HEK293T (cell line): ENCODE measurements around the gene ULK3.

Experiments
- CTCF ChIA-PET: fragments of 350-600 bp; formaldehyde crosslinking; extraction: SDS; loops from one replicate; lab custom pipeline; 2021; ENCODE audit warnings: antibody characterized with exemption, inconsistent platforms; lab: Yijun Ruan, JAX
- POLR2A ChIA-PET: fragments of 350-600 bp; formaldehyde crosslinking; extraction: SDS; loops from one replicate; lab custom pipeline; 2020; ENCODE audit warnings: antibody characterized with exemption, inconsistent platforms; lab: Yijun Ruan, JAX
- DNase-seq: peaks from one replicate; pipeline ENCODE4 v3.0.0; 2012; ENCODE audit warnings: mixed read lengths; ENCODE audit errors: extremely low spot score
- ARNT ChIP-seq: fragments of 450-650 bp; IDR thresholded peaks from 2 replicates; pipeline ENCODE4 v1.6.1; 2017; ENCODE audit warnings: mild to moderate bottlenecking
- BHLHE40 ChIP-seq: fragments of 450-650 bp; IDR thresholded peaks from 2 replicates; pipeline ENCODE4 v1.6.1; 2016; ENCODE audit warnings: mild to moderate bottlenecking, moderate library complexity, borderline replicate concordance
- CTBP1 ChIP-seq: fragments of 450-650 bp; IDR thresholded peaks from 2 replicates; pipeline ENCODE4 v1.6.1; 2016; ENCODE audit warnings: borderline replicate concordance
- ELF4 ChIP-seq: fragments of 450-650 bp; IDR thresholded peaks from 2 replicates; pipeline ENCODE4 v1.6.1; 2017; ENCODE audit warnings: antibody characterized with exemption
- FOXA1 ChIP-seq: fragments of 450-650 bp; IDR thresholded peaks from 2 replicates; pipeline ENCODE4 v1.6.1; 2016; ENCODE audit warnings: mild to moderate bottlenecking
- FOXK2 ChIP-seq: fragments of 450-650 bp; IDR thresholded peaks from 2 replicates; pipeline ENCODE4 v1.6.1; 2016; ENCODE audit warnings: mild to moderate bottlenecking
- FOXM1 ChIP-seq: fragments of 450-650 bp; IDR thresholded peaks from 2 replicates; pipeline ENCODE4 v1.6.1; 2017; ENCODE audit warnings: mild to moderate bottlenecking, borderline replicate concordance
- HDGF ChIP-seq: fragments of 450-650 bp; IDR thresholded peaks from 2 replicates; pipeline ENCODE4 v1.6.1; 2017; ENCODE audit warnings: antibody characterized with exemption, borderline replicate concordance
- L3MBTL2 ChIP-seq: fragments of 450-650 bp; conservative IDR thresholded peaks from 2 replicates; pipeline ENCODE4 v1.6.1; 2016; ENCODE audit warnings: mild to moderate bottlenecking
- LEF1 ChIP-seq: fragments of 450-650 bp; IDR thresholded peaks from 2 replicates; pipeline ENCODE4 v1.6.1; 2017; ENCODE audit warnings: mild to moderate bottlenecking, borderline replicate concordance
- NFRKB ChIP-seq: fragments of 450-650 bp; IDR thresholded peaks from 2 replicates; pipeline ENCODE4 v1.6.1; 2016; ENCODE audit warnings: mild to moderate bottlenecking, moderate library complexity
- SP1 ChIP-seq: fragments of 450-650 bp; IDR thresholded peaks from 2 replicates; pipeline ENCODE4 v1.6.1; 2017
- SUZ12 ChIP-seq: fragments of 450-650 bp; IDR thresholded peaks from 2 replicates; pipeline ENCODE4 v1.6.1; 2016; ENCODE audit warnings: mild to moderate bottlenecking
- TARDBP ChIP-seq: fragments of 450-650 bp; IDR thresholded peaks from 2 replicates; pipeline ENCODE4 v1.6.1; 2016
- ZNF384 ChIP-seq: fragments of 450-650 bp; IDR thresholded peaks from 2 replicates; pipeline ENCODE4 v1.6.1; 2016
- TF ChIP-seq, protein P1 (sequence below): fragments of 450-650 bp; IDR thresholded peaks from 2 replicates; pipeline ENCODE4 v1.6.1; 2016

Gene ULK3

DNA sequence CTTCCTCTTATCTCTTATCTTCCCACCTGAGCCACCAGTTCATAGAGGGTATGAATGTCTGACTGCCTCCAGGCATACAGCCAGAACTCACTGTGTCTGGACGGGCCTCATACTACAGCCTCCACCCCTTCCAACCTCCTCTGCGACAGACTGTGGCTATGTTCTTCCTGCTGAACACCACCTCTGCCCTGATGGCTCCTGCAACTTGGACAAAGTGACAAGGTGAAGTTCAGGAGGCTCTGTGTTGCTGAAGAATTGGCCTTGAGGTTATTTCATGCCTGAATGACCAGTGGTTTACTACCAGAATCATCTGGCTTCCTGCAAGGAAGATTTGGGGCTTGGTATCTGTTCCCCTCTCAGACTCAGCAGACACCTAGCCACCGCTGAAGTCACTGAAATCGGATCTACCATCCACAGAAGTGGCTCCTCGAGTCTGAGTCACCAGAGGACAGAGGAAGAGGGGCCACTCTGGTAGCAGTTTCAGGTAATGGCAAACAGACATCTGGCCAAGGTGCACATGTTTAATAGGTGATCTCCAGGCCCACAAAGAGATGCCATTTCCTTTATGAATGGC, 14.2 kb upstream of the ULK3 start:
- ChIA-PET POLR2A (no interaction called here), CTCF (interaction anchor here (0.6 to 1.1 kb wide), 3 partner anchors 13 to 225 kb away, joined by 3 to 4 read pairs (median 3); no protein-coding TSS in a partner anchor)
- no peak for TF ChIP-seq LEF1
- no peak for DNase-seq

DNA sequence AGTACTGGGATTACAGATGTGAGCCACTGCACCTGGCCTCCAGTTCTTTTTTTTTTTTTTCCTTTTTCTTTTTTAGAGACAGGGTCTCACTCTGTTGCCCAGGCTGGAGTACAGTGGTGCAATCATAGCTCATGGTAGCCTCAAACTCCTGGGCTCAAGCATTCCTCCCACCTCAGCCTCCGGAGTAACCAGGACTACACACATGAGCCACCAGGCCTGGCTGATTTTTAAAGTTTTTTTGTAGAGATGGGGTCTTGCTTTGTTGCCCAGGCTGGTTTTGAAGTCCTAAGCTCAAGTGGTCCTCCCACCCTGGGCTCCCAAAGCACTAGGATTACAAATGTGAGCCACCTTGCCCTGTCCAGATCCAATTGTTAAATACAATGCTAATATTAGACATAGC, 13.6 kb upstream of the ULK3 start:
- CTCF ChIA-PET = interaction anchor here (0.6 to 1.1 kb wide), 3 partner anchors 13 to 224 kb away, joined by 3 to 4 read pairs (median 4); no protein-coding TSS in a partner anchor
- POLR2A ChIA-PET = interaction anchor here (0.7 to 1.3 kb wide), 2 partner anchors 13 to 29 kb away, joined by 3 read pairs; partner anchors contain the start of gene ULK3
- DNase-seq = no peak
- TF ChIP-seq SP1 (no peak), NFRKB (no peak), SUZ12 (no peak), L3MBTL2 (no peak), HDGF (no peak), CTBP1 (no peak), FOXA1 (no peak), BHLHE40 (no peak), FOXK2 (no peak), LEF1 (no peak), ZNF384 (no peak), ELF4 (no peak), FOXM1 (no peak), ARNT (no peak), TARDBP (no peak)
- TF ChIP-seq, protein P1, sequence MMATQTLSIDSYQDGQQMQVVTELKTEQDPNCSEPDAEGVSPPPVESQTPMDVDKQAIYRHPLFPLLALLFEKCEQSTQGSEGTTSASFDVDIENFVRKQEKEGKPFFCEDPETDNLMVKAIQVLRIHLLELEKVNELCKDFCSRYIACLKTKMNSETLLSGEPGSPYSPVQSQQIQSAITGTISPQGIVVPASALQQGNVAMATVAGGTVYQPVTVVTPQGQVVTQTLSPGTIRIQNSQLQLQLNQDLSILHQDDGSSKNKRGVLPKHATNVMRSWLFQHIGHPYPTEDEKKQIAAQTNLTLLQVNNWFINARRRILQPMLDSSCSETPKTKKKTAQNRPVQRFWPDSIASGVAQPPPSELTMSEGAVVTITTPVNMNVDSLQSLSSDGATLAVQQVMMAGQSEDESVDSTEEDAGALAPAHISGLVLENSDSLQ = no peak

DNA sequence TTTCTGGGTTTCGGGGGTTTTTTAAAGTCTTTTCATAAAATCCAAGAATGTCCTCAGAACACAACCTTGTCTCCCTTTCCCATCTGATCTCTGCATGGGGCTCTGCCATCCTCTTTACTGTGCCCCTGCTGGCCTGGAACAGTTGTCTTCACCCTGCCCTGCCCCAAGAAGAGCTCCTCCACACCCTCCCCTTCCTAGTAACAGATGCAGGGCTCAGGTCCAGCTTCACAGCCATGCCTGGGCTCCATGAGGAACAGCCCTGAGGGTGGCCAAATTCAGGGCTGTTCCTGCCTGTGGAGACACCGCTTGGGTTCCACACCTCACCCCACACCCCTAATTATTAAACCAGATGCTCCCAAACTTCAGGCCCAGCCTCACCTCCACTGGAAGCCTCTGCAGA, 12.9 kb upstream of the ULK3 start:
- ChIA-PET POLR2A (interaction anchor here (0.7 to 1.4 kb wide), 3 partner anchors 12 to 30 kb away, joined by 3 to 4 read pairs (median 3); partner anchors contain the start of gene ULK3), CTCF (interaction anchor here (0.6 to 0.8 kb wide), 2 partner anchors 68 to 114 kb away, joined by 3 to 4 read pairs; no protein-coding TSS in a partner anchor)
- TF ChIP-seq BHLHE40 = no peak
- TF ChIP-seq FOXM1 = no peak
- TF ChIP-seq SP1 = no peak
- no peak for TF ChIP-seq TARDBP
- no peak for TF ChIP-seq ZNF384
- TF ChIP-seq ARNT = no peak
- TF ChIP-seq, protein P1 = no peak
- no peak for TF ChIP-seq ELF4
- no peak for TF ChIP-seq LEF1
- no peak for TF ChIP-seq SUZ12
- no peak for TF ChIP-seq NFRKB
- TF ChIP-seq HDGF = no peak
- TF ChIP-seq FOXA1 = no peak
- TF ChIP-seq FOXK2 = no peak
- TF ChIP-seq CTBP1 = no peak
- TF ChIP-seq L3MBTL2 = no peak
- DNase-seq = no peak

DNA sequence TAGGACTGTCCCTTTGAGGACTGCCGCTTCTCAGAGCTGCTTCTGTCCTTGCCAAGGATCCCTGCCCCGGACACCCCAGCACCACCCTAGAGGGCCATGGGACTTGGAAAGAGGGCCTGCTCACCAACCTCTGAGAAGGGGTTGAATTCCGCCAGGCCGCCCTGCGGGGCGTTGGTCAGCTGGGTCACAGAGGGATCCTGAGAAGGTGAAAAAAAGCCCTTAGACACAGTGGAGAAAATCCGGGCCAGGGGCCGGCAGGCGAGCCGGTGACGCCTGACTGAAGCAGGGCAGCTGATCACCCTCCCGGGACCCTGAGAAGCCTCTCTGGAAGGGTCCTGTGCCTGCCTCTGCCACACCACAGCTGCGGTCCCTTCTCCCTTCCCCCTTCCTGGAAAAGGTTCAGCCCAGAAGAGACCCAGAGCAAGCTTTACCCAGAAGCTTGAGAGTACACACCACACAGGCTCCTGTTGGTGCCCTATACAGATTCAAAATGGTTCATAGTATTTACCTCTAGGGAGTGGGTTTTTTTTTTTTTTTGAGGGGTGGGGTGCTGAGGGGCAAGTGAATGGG, 11.6 kb upstream of the ULK3 start:
- ChIA-PET CTCF (no interaction called here), POLR2A (interaction anchor here (1.2 to 1.4 kb wide), 2 partner anchors 10 to 12 kb away, joined by 3 to 4 read pairs; no protein-coding TSS in a partner anchor)
- TF ChIP-seq SP1 (no peak), ZNF384 (no peak), ELF4 (no peak), HDGF (no peak), FOXA1 (no peak), L3MBTL2 (no peak), BHLHE40 (no peak), FOXM1 (no peak), ARNT (no peak), FOXK2 (no peak), SUZ12 (no peak), LEF1 (no peak), CTBP1 (no peak), TARDBP (no peak), NFRKB (no peak)
- TF ChIP-seq, protein P1 = no peak

DNA sequence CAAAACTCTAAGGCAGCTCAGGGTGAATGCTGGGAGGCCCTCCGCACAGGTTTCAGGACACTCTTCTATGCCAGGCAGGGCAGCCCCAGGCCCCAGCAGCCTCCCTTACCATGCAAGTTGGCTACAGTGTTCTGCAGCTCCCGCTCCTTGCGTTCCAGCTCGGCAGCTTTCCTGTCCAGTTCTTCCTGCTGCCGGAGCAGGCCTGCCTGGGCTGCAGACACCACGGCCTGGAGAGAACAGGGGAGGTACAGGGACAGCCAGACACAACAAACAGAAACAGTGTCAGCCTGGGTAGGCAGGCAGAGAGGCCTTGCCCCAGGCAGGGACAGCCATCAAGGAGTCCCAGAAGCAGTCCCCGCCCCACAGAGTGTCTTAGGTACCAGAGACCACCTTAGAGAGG, 9.0 kb upstream of the ULK3 start:
- POLR2A ChIA-PET = interaction anchor here (1.4 kb wide), 1 partner anchor 10 kb away, joined by 3 read pairs; no protein-coding TSS in a partner anchor
- no peak for TF ChIP-seq FOXM1
- no peak for TF ChIP-seq TARDBP
- TF ChIP-seq SP1 = no peak
- TF ChIP-seq ZNF384 = no peak
- CTCF ChIA-PET = interaction anchor here (0.6 kb wide), 1 partner anchor 716 kb away, joined by 3 read pairs; no protein-coding TSS in a partner anchor
- no peak for DNase-seq

More for the DNA sequence above, 11.6 kb upstream of the ULK3 start:
- no peak for DNase-seq

DNA sequence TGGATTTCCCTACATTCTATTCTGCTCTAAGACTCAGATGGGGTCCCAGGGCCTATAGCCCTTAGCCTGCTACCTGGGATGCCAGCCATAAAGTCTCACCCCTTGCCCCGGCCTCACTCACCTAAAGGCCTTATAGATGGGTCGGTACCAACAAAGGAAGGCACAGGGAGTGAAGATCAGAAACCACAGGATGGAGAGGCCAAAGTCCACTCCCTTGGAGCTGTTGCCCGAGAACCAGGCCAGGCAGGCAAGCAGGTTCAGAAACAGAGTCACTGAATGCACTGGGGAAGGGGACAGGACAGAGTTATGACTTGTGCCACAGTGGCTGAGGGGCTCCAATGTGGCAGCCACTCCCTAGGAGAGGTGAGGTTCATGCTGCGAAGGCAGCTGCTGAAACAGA, 7.4 kb upstream of the ULK3 start:
- TF ChIP-seq ELF4 (no peak), NFRKB (no peak), SUZ12 (no peak), BHLHE40 (no peak), L3MBTL2 (no peak), ARNT (no peak), ZNF384 (no peak)
- no peak for DNase-seq
- POLR2A ChIA-PET = no interaction called here
- CTCF ChIA-PET = no interaction called here
